DMS79 (cell line): ENCODE measurements around the gene VGLL3.
"Not testable (repeated sequence)": the region's sequence is repeated elsewhere in the genome, so short reads cannot be mapped to it uniquely, and the experiment has no call there.

Source experiments
- DNase-seq: peaks from one replicate; lab custom pipeline; 2025; lab: John Stamatoyannopoulos, UW

VGLL3 gene

GRCh38 chr3:86989611-86990010 lies 1.3 kb downstream of the VGLL3 start:
- DNase-seq = no peak

DNA sequence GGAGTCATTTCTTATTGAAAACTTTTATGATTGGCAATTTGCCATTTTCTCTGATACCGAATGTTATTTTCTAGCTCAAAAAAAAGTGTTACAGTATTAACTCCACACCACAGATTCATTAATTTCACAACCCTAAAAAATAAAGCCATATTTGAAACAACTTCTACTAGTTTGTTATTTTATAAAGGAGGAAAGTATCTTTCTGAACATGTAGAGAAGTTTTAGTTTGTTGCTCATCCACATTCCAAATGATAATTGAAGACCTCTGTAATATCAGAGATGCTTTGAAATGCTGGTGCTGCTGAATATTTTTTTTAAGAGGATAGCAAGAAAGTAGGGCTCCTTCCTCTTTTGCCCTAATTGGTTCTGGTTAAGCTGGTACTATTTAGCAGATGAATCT lies 1.9 kb downstream of the VGLL3 start:
- DNase-seq = no peak

GRCh38 chr3:86988235-86988634 lies 2.7 kb downstream of the VGLL3 start:
- DNase-seq = no peak

DNA sequence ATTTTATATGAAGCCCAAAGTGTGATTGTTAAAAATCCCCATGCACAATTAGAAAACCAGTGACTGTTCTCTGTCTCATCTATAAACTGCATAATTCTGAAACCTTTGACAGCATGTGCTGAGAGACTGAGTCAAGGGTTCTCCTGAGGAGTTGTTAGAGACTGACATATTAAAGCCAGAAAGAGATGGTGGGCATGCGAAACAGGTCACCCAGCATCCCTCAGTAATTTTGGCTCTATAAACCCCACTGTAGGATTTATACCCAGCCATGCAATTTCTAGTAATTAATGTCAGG lies 3.6 kb downstream of the VGLL3 start:
- DNase-seq = no peak

GRCh38 chr3:86986671-86987420 lies 4.1 kb downstream of the VGLL3 start:
- DNase-seq = no peak

DNA sequence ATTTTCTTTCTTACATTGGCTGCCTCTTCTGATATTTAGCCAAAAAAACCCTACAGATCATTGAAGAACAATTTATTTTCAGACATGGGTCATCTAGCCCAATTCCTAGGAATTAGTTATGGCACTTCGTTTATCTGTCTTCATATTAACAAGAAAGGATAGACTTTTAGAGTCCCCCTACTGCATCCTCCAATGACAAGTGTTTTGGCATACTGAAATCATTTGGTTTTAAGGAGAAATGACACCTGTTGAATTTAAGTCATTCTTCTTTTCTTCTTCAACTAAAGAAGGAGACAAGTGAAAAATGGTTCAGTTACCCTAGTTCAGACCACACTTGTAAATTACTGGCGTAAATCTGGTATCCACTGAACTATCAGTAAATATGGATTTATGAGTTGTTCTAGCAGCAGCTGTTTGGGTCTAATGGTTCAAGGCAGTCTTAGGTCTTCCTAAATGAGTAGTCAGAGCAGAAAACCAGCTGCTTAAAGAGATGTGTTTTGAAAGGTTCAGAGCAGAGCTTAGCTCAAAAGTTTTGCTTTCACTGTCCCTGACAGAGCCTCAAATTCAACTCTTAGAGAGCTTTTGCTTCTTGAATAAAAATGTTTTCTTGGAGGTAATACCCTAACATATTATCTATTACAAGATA lies 5.6 kb downstream of the VGLL3 start:
- no peak for DNase-seq

GRCh38 chr3:86984271-86984670 lies 6.7 kb downstream of the VGLL3 start:
- DNase-seq = no peak

DNA sequence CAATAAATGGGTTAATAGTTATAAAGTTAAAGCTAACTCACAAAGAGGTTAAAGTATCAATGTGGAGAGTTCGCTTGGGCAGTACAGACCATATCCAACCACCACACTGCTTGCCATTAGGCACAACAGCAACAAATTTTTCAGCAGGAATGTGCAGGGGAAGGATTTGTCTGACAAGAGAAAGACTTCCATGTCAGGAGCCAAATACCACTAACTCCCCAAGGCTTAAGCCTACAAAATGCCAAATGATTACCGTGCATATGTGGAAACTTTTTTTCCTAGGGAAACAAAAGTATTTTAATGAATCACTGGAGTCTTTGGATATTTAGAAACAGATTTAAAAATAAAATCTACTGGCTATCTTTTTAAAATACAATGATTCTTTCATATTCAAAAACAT lies 8.1 kb downstream of the VGLL3 start:
- DNase-seq = no peak

DNA sequence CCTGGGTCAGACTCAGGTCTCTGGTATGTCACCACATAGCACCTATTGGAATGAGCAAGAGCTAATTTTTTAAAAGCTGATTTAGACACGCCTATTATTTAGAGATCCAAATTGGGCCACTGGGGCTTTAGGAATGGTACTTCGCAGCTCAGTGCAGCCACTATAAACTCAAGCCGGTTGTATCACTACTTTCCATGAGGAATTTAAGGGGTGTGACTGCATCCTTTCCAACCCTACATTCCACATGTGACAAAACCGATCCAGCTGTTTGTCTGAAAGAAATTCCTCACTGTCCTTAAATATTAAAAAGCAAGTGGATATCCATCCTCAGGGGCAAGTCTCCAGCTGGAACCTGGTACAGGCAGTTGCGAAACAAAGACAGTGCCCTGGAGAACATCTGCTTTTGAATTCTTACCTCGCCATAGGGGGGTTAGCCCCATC lies 12.8 kb downstream of the VGLL3 start:
- no peak for DNase-seq

GRCh38 chr3:86976219-86976618 lies 14.7 kb downstream of the VGLL3 start:
- DNase-seq = no peak

- not testable (repeated sequence) for DNase-seq
These were observed 16.8 kb downstream of the VGLL3 start for GRCh38 chr3:86974177-86974576.

- DNase-seq = no peak
These were observed 17.5 kb downstream of the VGLL3 start for GRCh38 chr3:86973440-86973839.

DNA sequence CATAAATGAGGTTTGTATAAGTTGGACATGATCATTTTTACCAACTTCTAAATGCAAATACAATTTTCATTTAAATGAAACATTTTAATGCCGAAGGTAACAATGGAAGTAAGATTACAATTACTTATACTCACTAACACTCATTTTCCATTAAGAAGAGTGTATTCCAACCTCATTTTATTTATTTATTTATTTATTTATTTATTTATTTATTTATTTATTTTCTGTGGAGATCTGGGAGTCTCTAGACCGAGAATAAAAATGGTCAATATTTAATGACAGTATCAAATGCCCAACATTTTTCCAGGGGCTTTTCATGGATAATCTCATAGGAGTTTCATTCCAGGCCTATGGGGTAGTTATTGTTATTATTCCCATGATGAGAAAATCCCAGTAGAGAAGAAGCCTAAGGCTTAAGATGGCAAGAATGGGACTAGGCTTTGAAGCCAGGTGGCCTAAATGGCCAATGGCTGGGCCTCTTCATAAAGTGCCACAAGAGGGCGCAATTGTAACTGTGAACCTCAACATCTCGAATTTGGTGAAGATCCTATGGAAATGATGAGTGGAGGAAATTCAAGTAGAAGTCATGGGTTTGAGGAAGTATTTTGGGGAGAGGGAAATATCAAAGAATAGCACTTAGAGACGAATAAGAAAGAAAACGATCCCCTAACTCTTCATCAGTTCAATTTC lies 21.3 kb downstream of the VGLL3 start:
- DNase-seq = no peak

- no peak for DNase-seq
These were observed 22.6 kb downstream of the VGLL3 start for GRCh38 chr3:86968244-86968932.

GRCh38 chr3:86967062-86967461 lies 23.9 kb downstream of the VGLL3 start:
- no peak for DNase-seq

GRCh38 chr3:86965166-86965565 lies 25.8 kb downstream of the VGLL3 start:
- DNase-seq = no peak

- no peak for DNase-seq
These were observed 27.3 kb downstream of the VGLL3 start for GRCh38 chr3:86963611-86964010.

- no peak for DNase-seq
These were observed 29.7 kb downstream of the VGLL3 start for GRCh38 chr3:86961297-86961696.

- no peak for DNase-seq
These were observed 30.4 kb downstream of the VGLL3 start for GRCh38 chr3:86960550-86960949.

- no peak for DNase-seq
These were observed 32.4 kb downstream of the VGLL3 start for GRCh38 chr3:86958534-86958933.

GRCh38 chr3:86954747-86955146 lies 36.2 kb downstream of the VGLL3 start:
- DNase-seq = no peak

- no peak for DNase-seq
These were observed 36.7 kb downstream of the VGLL3 start for GRCh38 chr3:86954226-86954625.

DNA sequence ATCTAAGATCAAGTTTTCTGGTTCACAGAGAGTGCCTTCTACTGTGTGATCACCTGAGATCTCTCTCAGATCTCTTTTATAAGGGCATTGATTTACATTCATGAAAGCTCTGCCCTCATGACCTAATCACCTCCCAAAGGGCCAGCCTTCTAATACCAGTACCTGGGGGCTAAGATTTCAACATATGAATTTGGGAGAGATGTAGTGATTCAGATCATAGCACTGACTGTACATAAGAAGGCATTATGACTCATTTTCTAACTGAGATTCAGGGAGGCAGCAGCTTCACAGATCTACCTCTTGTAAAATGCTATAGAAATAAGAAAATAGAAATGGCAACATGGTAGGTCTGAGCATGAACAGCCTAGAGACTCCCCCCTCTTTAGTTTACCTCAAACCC lies 39.6 kb downstream of the VGLL3 start:
- no peak for DNase-seq
